BLaER1 (cell line): ENCODE measurements around the gene GMPR2.

Experiments used
- H3K27ac ChIP-seq: shearing (Covaris generic); formaldehyde crosslinking; 2 replicates; pipeline ENCODE4 v1.8.1; 2022
- H3K27me3 ChIP-seq: shearing (Covaris generic); formaldehyde crosslinking; 2 replicates; pipeline ENCODE4 v1.8.1; 2022
- H3K36me3 ChIP-seq: shearing (Covaris generic); formaldehyde crosslinking; 2 replicates; pipeline ENCODE4 v1.8.1; 2022
- H3K4me1 ChIP-seq: shearing (Covaris generic); formaldehyde crosslinking; 2 replicates; pipeline ENCODE4 v1.8.1; 2022
- H3K4me2 ChIP-seq: shearing (Covaris generic); formaldehyde crosslinking; 2 replicates; pipeline ENCODE4 v1.8.1; 2022
- H3K4me3 ChIP-seq: shearing (Covaris generic); formaldehyde crosslinking; 2 replicates; pipeline ENCODE4 v1.8.1; 2022
- H3K9ac ChIP-seq: shearing (Covaris generic); formaldehyde crosslinking; 2 replicates; pipeline ENCODE4 v1.8.1; 2022
- H3K9me3 ChIP-seq: shearing (Covaris generic); formaldehyde crosslinking; 2 replicates; pipeline ENCODE4 v1.8.1; 2022
- H4K20me1 ChIP-seq: shearing (Covaris generic); formaldehyde crosslinking; 2 replicates; pipeline ENCODE4 v1.8.1; 2022
- Cebpa-rat ChIP-seq: shearing (Covaris generic); IDR thresholded peaks from 2 replicates; pipeline ENCODE4 v1.8.1; 2022

Gene GMPR2

GRCh38 chr14:24232645-24233537 lies at the start of gene GMPR2:
GMPR2 (plus strand) TSS chr14:24232929; CDS start chr14:24233254, 325 bp downstream.
- Histone ChIP-seq H3K27ac (peak within 1 kb of the TSS; percentile 85), H3K27me3 (no peaks in the 10 kb centered on the region), H3K4me1 (peaks cover 39% of the 10 kb centered on the region), H3K9ac (peak within 1 kb of the TSS; percentile 89), H3K4me2 (peak within 1 kb of the TSS; percentile 93), H3K9me3 (no peaks in the 10 kb centered on the region), H4K20me1 (peaks cover 3% of the 10 kb centered on the region; the same call in 1 of the 2 replicates), H3K36me3 (peaks cover 56% of the 10 kb centered on the region), H3K4me3 (peak within 1 kb of the TSS; percentile 85)
- no peak for TF ChIP-seq Cebpa-rat

- no peak for TF ChIP-seq Cebpa-rat
- Histone ChIP-seq H3K4me3 (no peak overlapping the region), H3K27me3 (no peaks in the 10 kb centered on the region), H3K9ac (no peak overlapping the region), H3K9me3 (no peaks in the 10 kb centered on the region), H4K20me1 (peaks cover 15% of the 10 kb centered on the region; the same call in 1 of the 2 replicates), H3K4me1 (peaks cover 41% of the 10 kb centered on the region), H3K27ac (no peak overlapping the region), H3K36me3 (peaks cover 92% of the 10 kb centered on the region), H3K4me2 (no peak overlapping the region)
Observed at GRCh38 chr14:24183014-24183481, 49.7 kb upstream of the GMPR2 start.

GRCh38 chr14:24184104-24184970 lies 48.4 kb upstream of the GMPR2 start:
- H4K20me1 ChIP-seq = peaks cover 12% of the 10 kb centered on the region; the same call in 1 of the 2 replicates
- H3K36me3 ChIP-seq = peaks cover 79% of the 10 kb centered on the region
- H3K9ac ChIP-seq = no peak overlapping the region
- no peak overlapping the region for H3K27ac ChIP-seq
- H3K4me3 ChIP-seq = no peak overlapping the region
- H3K4me2 ChIP-seq = no peak overlapping the region
- peaks cover 37% of the 10 kb centered on the region for H3K4me1 ChIP-seq
- no peak for TF ChIP-seq Cebpa-rat
- H3K9me3 ChIP-seq = no peaks in the 10 kb centered on the region
- no peaks in the 10 kb centered on the region for H3K27me3 ChIP-seq

GRCh38 chr14:24185026-24185425 lies 47.7 kb upstream of the GMPR2 start:
- Histone ChIP-seq H3K4me3 (no peak overlapping the region), H3K9me3 (no peaks in the 10 kb centered on the region), H3K4me2 (no peak overlapping the region), H3K4me1 (peaks cover 34% of the 10 kb centered on the region), H3K36me3 (peaks cover 73% of the 10 kb centered on the region), H4K20me1 (peaks cover 6% of the 10 kb centered on the region; the same call in 1 of the 2 replicates), H3K27ac (no peak overlapping the region), H3K27me3 (no peaks in the 10 kb centered on the region), H3K9ac (no peak overlapping the region)
- no peak for TF ChIP-seq Cebpa-rat

- no peaks in the 10 kb centered on the region for H3K27me3 ChIP-seq
- H3K27ac ChIP-seq = no peak overlapping the region
- 0 out of 2 replicates have a peak, but pooled peaks cover under 1% of the 10 kb centered on the region for H4K20me1 ChIP-seq
- no peaks in the 10 kb centered on the region for H3K9me3 ChIP-seq
- H3K4me2 ChIP-seq = no peak overlapping the region
- peaks cover 72% of the 10 kb centered on the region for H3K36me3 ChIP-seq
- no peak for TF ChIP-seq Cebpa-rat
- H3K4me3 ChIP-seq = no peak overlapping the region
- peaks cover 27% of the 10 kb centered on the region for H3K4me1 ChIP-seq
- no peak overlapping the region for H3K9ac ChIP-seq
Observed at GRCh38 chr14:24185741-24186140, 47.0 kb upstream of the GMPR2 start.

GRCh38 chr14:24186831-24187538 lies 45.7 kb upstream of the GMPR2 start:
- H3K9me3 ChIP-seq = no peaks in the 10 kb centered on the region
- TF ChIP-seq Cebpa-rat = no peak
- no peaks in the 10 kb centered on the region for H4K20me1 ChIP-seq
- H3K4me1 ChIP-seq = peaks cover 30% of the 10 kb centered on the region
- H3K4me3 ChIP-seq = peak overlapping the region; percentile 81; the same call in 1 of the 2 replicates
- H3K36me3 ChIP-seq = peaks cover 70% of the 10 kb centered on the region
- no peak overlapping the region for H3K27ac ChIP-seq
- H3K27me3 ChIP-seq = no peaks in the 10 kb centered on the region
- peak overlapping the region; percentile 92 for H3K4me2 ChIP-seq
- H3K9ac ChIP-seq = no peak overlapping the region

- no peak for TF ChIP-seq Cebpa-rat
- H3K4me3 ChIP-seq = peak overlapping the region; percentile 81
- no peaks in the 10 kb centered on the region for H3K27me3 ChIP-seq
- H3K27ac ChIP-seq = peak overlapping the region; percentile 83; the same call in 1 of the 2 replicates
- peaks cover 70% of the 10 kb centered on the region for H3K36me3 ChIP-seq
- H3K4me1 ChIP-seq = peaks cover 35% of the 10 kb centered on the region
- H4K20me1 ChIP-seq = no peaks in the 10 kb centered on the region
- peak overlapping the region; percentile 84 for H3K9ac ChIP-seq
- H3K9me3 ChIP-seq = no peaks in the 10 kb centered on the region
- H3K4me2 ChIP-seq = peak overlapping the region; percentile 92
Observed at GRCh38 chr14:24187539-24187915, 45.2 kb upstream of the GMPR2 start.

- Histone ChIP-seq H3K27me3 (no peaks in the 10 kb centered on the region), H3K9me3 (no peaks in the 10 kb centered on the region), H3K36me3 (peaks cover 67% of the 10 kb centered on the region), H3K27ac (peak within 1 kb of the TSS; percentile 83), H4K20me1 (no peaks in the 10 kb centered on the region), H3K9ac (peak within 1 kb of the TSS; percentile 84), H3K4me3 (peak within 1 kb of the TSS; percentile 81), H3K4me2 (peak within 1 kb of the TSS; percentile 92), H3K4me1 (peaks cover 45% of the 10 kb centered on the region)
- no peak for TF ChIP-seq Cebpa-rat
Observed at GRCh38 chr14:24188251-24189058, 44.3 kb upstream of the GMPR2 start, which contains the start of gene IPO4. IPO4 (minus strand) TSS chr14:24188816; CDS start chr14:24188787, 29 bp downstream.
